DND-41 (cell line): ENCODE data around the gene IFIT2.

Source experiments
- CTCF ChIP-seq: IDR thresholded peaks from 2 replicates; pipeline ENCODE4 v1.5.1; 2012; ENCODE audit warnings: borderline replicate concordance, low read length, moderate library complexity, mild to moderate bottlenecking; ENCODE audit not compliant: poor library complexity, severe bottlenecking; ENCODE audit errors: extremely low read depth
- EZH2 ChIP-seq: IDR thresholded peaks from 3 replicates; pipeline ENCODE4 v1.6.1; 2012; ENCODE audit warnings: borderline replicate concordance, low read depth, mild to moderate bottlenecking, moderate library complexity, low read length, inconsistent platforms; ENCODE audit not compliant: severe bottlenecking

GRCh38 chr10:89306434-89307268 is 4.8 kb downstream of the IFIT2 start:
- TF ChIP-seq EZH2 (no peak), CTCF (no peak)
